Measurements from ENCODE around the gene AHCYL2. TPM values are rescaled to one million over a fixed set of nuclear protein-coding genes. Genes with fewer than 3 reads are reported as not detected.

Gene AHCYL2
- total and polyA plus RNA-seq, 2 of the 8 experiments (the other 6 are each of a cell fraction or from before 2014, with no cell fraction given): 20.7 to 25.4 TPM

DNA sequence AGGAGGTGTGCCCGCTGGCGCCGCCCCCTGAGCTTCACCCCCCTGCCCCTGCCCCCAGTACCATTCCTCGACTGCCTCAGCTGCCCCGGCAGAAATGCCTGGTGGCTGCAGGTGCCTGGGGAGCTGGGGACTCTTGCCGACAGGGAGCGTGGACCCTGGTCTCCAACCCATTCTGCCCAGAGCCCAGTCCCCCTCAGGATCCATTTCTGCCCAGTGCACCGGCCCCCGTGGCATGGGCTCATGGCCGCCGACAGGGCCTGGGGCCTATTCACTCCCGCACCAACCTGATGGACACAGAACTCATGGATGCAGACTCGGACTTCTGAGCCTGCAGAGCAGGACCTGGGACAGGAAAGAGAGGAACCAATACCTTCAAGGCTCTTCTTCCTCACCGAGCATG is 12.7 kb upstream of the AHCYL2 start:
- Histone ChIP-seq H3K27ac (ENCODE audit: low read depth, low read length) (no peak overlapping the region), H2BK5ac (ENCODE audit: low read depth, low read length) (no peak overlapping the region), H3K36me3 (ENCODE audit: control insufficient read depth in 2 of 4, insufficient read depth in 4 of 4, low read length in 3 of 4) (peaks cover 11 to 31% (median 26%) of the 10 kb centered on the region in 4 experiments), H3K79me1 (ENCODE audit: low read depth, low read length) (no peaks in the 10 kb centered on the region), H3K56ac (replicated peaks; ENCODE audit: insufficient read length, low read depth, low read length) (no peak overlapping the region), H3K23ac (ENCODE audit: insufficient read length) (no peak overlapping the region), H4K5ac (ENCODE audit: insufficient read length, low read depth, low read length) (no peak overlapping the region), H4K20me1 (replicated peaks in 1 of 2; ENCODE audit: control insufficient read depth in 1 of 2, insufficient read depth in 2 of 2, low read length in 2 of 2) (peaks cover 0 to 5% of the 10 kb centered on the region in 2 experiments), H3K9me3 (ENCODE audit: insufficient read depth in 2 of 2, low read depth in 1 of 2, low read length in 1 of 2) (peaks cover 3 to 16% of the 10 kb centered on the region in 2 experiments; a peak in 2 of 4 replicates), H3K4me1 (replicated peaks in 1 of 4; ENCODE audit: control insufficient read depth in 3 of 4, insufficient read depth in 4 of 4, low read length in 3 of 4) (no peaks in the 10 kb centered on the region), H3K27me3 (replicated peaks in 1 of 4; ENCODE audit: control insufficient read depth in 3 of 4, extremely low read depth in 1 of 4, insufficient read depth in 3 of 4, low read length in 3 of 4) (no peaks in the 10 kb centered on the region), H3K4me2 (ENCODE audit: insufficient read depth in 1 of 2, low read depth in 2 of 2, low read length in 2 of 2) (no peak overlapping the region), H2BK20ac (ENCODE audit: low read length) (no peak overlapping the region), H3K4ac (replicated peaks; ENCODE audit: insufficient read length, low read depth, low read length) (no peak overlapping the region), H2AK5ac (ENCODE audit: low read depth, low read length) (no peak overlapping the region), H2AFZ (ENCODE audit: low read length) (no peak overlapping the region), H3K18ac (ENCODE audit: extremely low read depth, low read length) (no peak overlapping the region), H3K23me2 (ENCODE audit: low read depth, low read length) (no peaks in the 10 kb centered on the region), H2BK12ac (ENCODE audit: low read depth, low read length) (no peak overlapping the region), H4K91ac (replicated peaks; ENCODE audit: insufficient read length, low read length) (no peak overlapping the region), H3K79me2 (ENCODE audit: control insufficient read depth in 1 of 2, insufficient read depth in 2 of 2, low read length in 2 of 2) (no peaks in the 10 kb centered on the region), H4K8ac (ENCODE audit: extremely low read depth, insufficient read depth, low read length) (no peak overlapping the region), H3K9ac (replicated peaks in 1 of 4; ENCODE audit: extremely low read depth in 1 of 4, low read depth in 3 of 4, low read length in 3 of 4) (no peak overlapping the region), H3K14ac (ENCODE audit: insufficient read length) (no peak overlapping the region), H2BK120ac (replicated peaks; ENCODE audit: low read depth, low read length) (no peak overlapping the region), H3K4me3 (ENCODE audit: extremely low read depth in 1 of 4, insufficient read depth in 2 of 4, low read depth in 3 of 4, low read length in 4 of 4) (no peak overlapping the region), H2BK15ac (ENCODE audit: low read length) (no peak overlapping the region)
- no peak for DNase-seq (ENCODE audit: low read depth in 1 of 2, low spot score in 2 of 2)
- no peak for FAIRE-seq
- no peak for TF ChIP-seq CBX8 (IDR thresholded peaks at IDR 0.05; ENCODE audit: borderline replicate concordance, low read depth, low read length)
- TF ChIP-seq EGR1 (IDR thresholded peaks at IDR 0.05; ENCODE audit: borderline replicate concordance, low read depth, low read length): no peak
- no peak for TF ChIP-seq TBP (IDR thresholded peaks at IDR 0.05; ENCODE audit: low read depth, low read length)
- no peak for TF ChIP-seq CEBPB (IDR thresholded peaks at IDR 0.05; ENCODE audit: low read depth, low read length)
- no peak for TF ChIP-seq KDM5A (IDR thresholded peaks at IDR 0.05; ENCODE audit: low read length)
- TF ChIP-seq BACH1 (IDR thresholded peaks at IDR 0.05; ENCODE audit: low read length): no peak
- no peak for TF ChIP-seq SIN3A (conservative IDR thresholded peaks at IDR 0.05 in 1 of 2, IDR thresholded peaks at IDR 0.05 in 1 of 2; ENCODE audit: low read depth in 1 of 2, low read length in 2 of 2)
- no peak for TF ChIP-seq ATF2 (IDR thresholded peaks at IDR 0.05; ENCODE audit: low read length)
- whole genome bisulfite sequencing, 2 experiments (ENCODE audit: extremely low coverage in 1 of 2, insufficient coverage in 1 of 2, insufficient read length in 1 of 2, insufficient replicate concordance in 2 of 2, low coverage in 1 of 2, low lambda C conversion rate in 2 of 2, missing lambda C conversion rate in 1 of 2): 94% methylated on average over 11 of the region's 14 CpGs; no CpG with 5 or more reads in 1 of the 2 experiments
- POLR2A ChIA-PET (ENCODE audit: partially characterized antibody): interaction anchor here (1.4 kb wide), 1 partner anchor 46 kb away, joined by 4 read pairs; no protein-coding TSS in a partner anchor
- CTCF ChIA-PET (ENCODE audit: partially characterized antibody): interaction anchor here (1.0 to 10.6 kb wide), 7 partner anchors 14 to 259 kb away, joined by 3 to 258 read pairs (median 6); partner anchors contain the start of gene SMO
